CD4-positive, alpha-beta T cell (primary cell): ENCODE data around the gene FOXR1. TPM values are rescaled to one million over a fixed set of nuclear protein-coding genes. Genes with fewer than 3 reads are reported as not detected.
A peak's percentile ranks its signal among the peaks of the same experiment; 100 is the strongest.

ENCODE experiments used
- ATAC-seq: fragments of 200-7000 bp; cut with Tn5 transposase; one replicate; pipeline ENCODE4 v1.10.0; 2022; ENCODE audit warnings: mild to moderate bottlenecking; ENCODE audit not compliant: poor library complexity
- CTCF ChIA-PET: fragments of 350-600 bp; sonication (Branson Sonifier 250); formaldehyde crosslinking; loops from one replicate; lab custom pipeline; 2021; ENCODE audit warnings: antibody characterized with exemption, inconsistent platforms; lab: Charles Lee
- POLR2A ChIA-PET: fragments of 350-600 bp; sonication (Branson Sonifier 250); formaldehyde crosslinking; loops from one replicate; lab custom pipeline; 2021; ENCODE audit warnings: antibody characterized with exemption, inconsistent platforms; lab: Charles Lee
- DNase-seq, 14 experiments: peaks; one replicate each; pipeline ENCODE4 v3.0.0-alpha.2; 2013 to 2020; ENCODE audit warnings: mixed read lengths in 2 of 14
- H3K27ac ChIP-seq, 2 donors: one replicate each; pipeline versions ENCODE4 v1.5.1 to v1.7.0; 2013; ENCODE audit warnings: low read length in 2 of 2, low read depth in 1 of 2, mild to moderate bottlenecking in 1 of 2
- H3K27me3 ChIP-seq, 2 experiments: 1 replicate in 1 of 2; 2 replicates in 1 of 2; pipeline versions ENCODE4 v1.6.1 to v1.7.0; 2013; ENCODE audit warnings: low read length in 2 of 2, control low read depth in 1 of 2, mild to moderate bottlenecking in 1 of 2, moderate library complexity in 1 of 2; ENCODE audit not compliant: insufficient read depth in 2 of 2, control insufficient read depth in 1 of 2
- H3K36me3 ChIP-seq: one replicate; pipeline ENCODE4 v1.6.1; 2013; ENCODE audit warnings: low read length, control low read depth; ENCODE audit not compliant: insufficient read depth
- H3K4me1 ChIP-seq: one replicate; pipeline ENCODE4 v1.6.1; 2013; ENCODE audit warnings: low read length, control low read depth; ENCODE audit not compliant: insufficient read depth
- H3K4me3 ChIP-seq: one replicate; pipeline ENCODE4 v1.5.1; 2013; ENCODE audit warnings: mild to moderate bottlenecking, low read length, moderate library complexity
- H3K9me3 ChIP-seq, 2 experiments: 1 replicate in 1 of 2; 2 replicates in 1 of 2; pipeline versions ENCODE4 v1.6.1 to v1.7.0; 2013; ENCODE audit warnings: low read length in 2 of 2, mild to moderate bottlenecking in 2 of 2, control low read depth in 1 of 2, moderate library complexity in 1 of 2; ENCODE audit not compliant: control insufficient read depth in 1 of 2, insufficient read depth in 1 of 2
- H3K27ac Mint-ChIP-seq: one replicate; pipeline ENCODE4 v1.8.0; 2020; ENCODE audit warnings: mixed read lengths
- H3K27me3 Mint-ChIP-seq: one replicate; pipeline ENCODE4 v1.8.0; 2021; ENCODE audit warnings: mixed read lengths
- H3K36me3 Mint-ChIP-seq: one replicate; pipeline ENCODE4 v1.8.0; 2021; ENCODE audit warnings: low read depth, mixed read lengths
- H3K4me1 Mint-ChIP-seq: one replicate; pipeline ENCODE4 v1.8.0; 2021; ENCODE audit warnings: low read depth, mixed read lengths
- H3K4me3 Mint-ChIP-seq: one replicate; pipeline ENCODE4 v1.8.0; 2020; ENCODE audit warnings: mild to moderate bottlenecking, mixed read lengths
- H3K9me3 Mint-ChIP-seq: one replicate; pipeline ENCODE4 v1.8.0; 2020; ENCODE audit warnings: mixed read lengths
- intact Hi-C, 2 experiments: fragments of 100-400 bp; cut with DNase I in 1 of 2; cut with micrococcal nuclease in 1 of 2; formaldehyde crosslinking; loops; one replicate each; pipeline versions ENCODE4 v1.15.1 to v1.9.0; 2023 to 2025; cut with DNase I, micrococcal nuclease
- total RNA-seq, 174 experiments: library from RNA in 2 of 174; stranded (reverse) in 2 of 174; gene quantifications; one replicate each; pipeline ENCODE4 v1.2.3 and lab custom pipeline; 2021 to 2026
- TF ChIP-seq, protein P1 (sequence below): fragments of 200-600 bp; IDR thresholded peaks from one replicate; pipeline ENCODE4 v1.8.0; 2022; ENCODE audit warnings: antibody characterized with exemption, mild to moderate bottlenecking

Gene FOXR1
- total RNA-seq, 2 experiments from 2014 or later: not detected

DNA sequence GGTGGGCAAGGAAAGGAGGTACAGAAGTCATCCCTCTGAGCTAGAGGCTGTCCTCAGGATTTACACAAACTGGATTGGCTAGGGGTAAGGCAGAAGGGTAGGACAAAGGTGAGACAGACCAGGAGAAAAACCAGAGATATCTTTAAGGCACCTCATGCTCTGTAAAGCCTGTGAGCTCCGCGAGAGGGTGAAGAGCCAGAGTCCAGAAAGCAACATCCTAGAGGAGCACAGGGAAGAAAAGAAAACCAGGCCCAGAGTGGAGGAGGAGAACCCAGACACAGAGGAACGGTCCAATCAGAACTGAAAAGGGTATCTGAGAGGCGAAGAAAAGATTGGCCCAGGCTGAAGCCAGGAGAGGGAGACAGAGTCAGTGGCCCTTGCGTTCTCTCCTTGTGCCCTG is 54.0 kb downstream of the FOXR1 start:
- H3K27ac ChIP-seq: no peak overlapping the region
- no peaks in the 10 kb centered on the region for H3K27me3 ChIP-seq
- H3K4me1 Mint-ChIP-seq: peaks cover 48% of the 10 kb centered on the region
- no peaks in the 10 kb centered on the region for H3K9me3 ChIP-seq
- TF ChIP-seq, protein P1, sequence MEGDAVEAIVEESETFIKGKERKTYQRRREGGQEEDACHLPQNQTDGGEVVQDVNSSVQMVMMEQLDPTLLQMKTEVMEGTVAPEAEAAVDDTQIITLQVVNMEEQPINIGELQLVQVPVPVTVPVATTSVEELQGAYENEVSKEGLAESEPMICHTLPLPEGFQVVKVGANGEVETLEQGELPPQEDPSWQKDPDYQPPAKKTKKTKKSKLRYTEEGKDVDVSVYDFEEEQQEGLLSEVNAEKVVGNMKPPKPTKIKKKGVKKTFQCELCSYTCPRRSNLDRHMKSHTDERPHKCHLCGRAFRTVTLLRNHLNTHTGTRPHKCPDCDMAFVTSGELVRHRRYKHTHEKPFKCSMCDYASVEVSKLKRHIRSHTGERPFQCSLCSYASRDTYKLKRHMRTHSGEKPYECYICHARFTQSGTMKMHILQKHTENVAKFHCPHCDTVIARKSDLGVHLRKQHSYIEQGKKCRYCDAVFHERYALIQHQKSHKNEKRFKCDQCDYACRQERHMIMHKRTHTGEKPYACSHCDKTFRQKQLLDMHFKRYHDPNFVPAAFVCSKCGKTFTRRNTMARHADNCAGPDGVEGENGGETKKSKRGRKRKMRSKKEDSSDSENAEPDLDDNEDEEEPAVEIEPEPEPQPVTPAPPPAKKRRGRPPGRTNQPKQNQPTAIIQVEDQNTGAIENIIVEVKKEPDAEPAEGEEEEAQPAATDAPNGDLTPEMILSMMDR: no peak
- intact Hi-C loops: no loop called here
- H3K4me1 ChIP-seq: peaks cover 49% of the 10 kb centered on the region
- DNase-seq (no peak), ATAC-seq (no peak)
- POLR2A ChIA-PET: interaction anchor here (0.8 to 1.2 kb wide), 2 partner anchors 31 to 79 kb away, joined by 3 read pairs; partner anchors contain the start of gene HYOU1
- H3K9me3 Mint-ChIP-seq: no peaks in the 10 kb centered on the region
- peak overlapping the region; percentile 30 for H3K4me3 Mint-ChIP-seq
- no peak overlapping the region for H3K4me3 ChIP-seq
- H3K36me3 Mint-ChIP-seq: peaks cover 50% of the 10 kb centered on the region
- peaks cover 63% of the 10 kb centered on the region for H3K36me3 ChIP-seq
- CTCF ChIA-PET: no interaction called here
- H3K27me3 Mint-ChIP-seq: no peaks in the 10 kb centered on the region
- peak overlapping the region; percentile 67 for H3K27ac Mint-ChIP-seq

DNA sequence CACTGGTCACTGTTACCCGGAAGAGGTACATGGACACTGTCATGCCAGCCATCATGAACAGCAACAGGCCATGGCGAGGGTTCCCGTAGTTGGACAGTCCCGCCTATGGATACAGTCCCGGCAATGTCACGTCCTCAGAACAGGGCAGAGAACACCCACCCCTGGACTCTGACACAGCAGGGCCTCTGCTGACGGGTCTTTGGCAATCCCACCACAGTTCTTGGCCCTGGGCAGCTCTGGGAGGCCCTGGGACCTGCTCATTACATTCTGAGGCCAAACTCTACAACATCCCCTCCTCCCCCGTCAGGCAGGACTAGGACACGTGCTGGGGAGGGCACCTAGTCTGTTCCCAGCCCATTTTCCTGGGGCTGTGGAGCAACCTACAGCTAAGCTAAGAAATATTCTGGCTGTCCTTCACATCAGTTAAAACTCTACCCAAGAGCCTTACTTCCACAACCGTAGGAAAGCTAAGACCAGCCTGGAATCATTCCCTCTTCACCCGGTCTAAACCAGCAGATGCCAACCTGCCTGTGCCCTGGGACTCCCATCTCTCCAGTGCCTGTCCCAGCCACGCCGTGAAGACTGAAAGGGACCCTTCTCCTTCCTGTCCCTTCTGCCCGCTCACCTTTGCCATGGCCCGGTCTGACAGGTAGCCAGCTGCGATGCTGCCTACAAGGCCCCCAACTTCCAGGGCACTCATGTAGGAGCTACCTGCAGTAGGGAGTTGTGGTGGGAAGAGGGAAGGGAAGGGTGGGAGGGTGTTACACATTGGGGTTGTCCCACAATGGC is 54.6 kb downstream of the FOXR1 start:
- H3K4me3 Mint-ChIP-seq: no peak overlapping the region
- CTCF ChIA-PET: no interaction called here
- H3K4me1 ChIP-seq: peaks cover 46% of the 10 kb centered on the region
- TF ChIP-seq, protein P1: no peak
- H3K27me3 ChIP-seq: no peaks in the 10 kb centered on the region
- H3K27me3 Mint-ChIP-seq: no peaks in the 10 kb centered on the region
- H3K27ac Mint-ChIP-seq: no peak overlapping the region
- peaks cover 49% of the 10 kb centered on the region for H3K36me3 Mint-ChIP-seq
- no peak overlapping the region for H3K4me3 ChIP-seq
- ATAC-seq: no peak
- no peaks in the 10 kb centered on the region for H3K9me3 ChIP-seq
- DNase-seq: no peak
- H3K27ac ChIP-seq: no peak overlapping the region
- H3K4me1 Mint-ChIP-seq: peaks cover 47% of the 10 kb centered on the region
- H3K9me3 Mint-ChIP-seq: no peaks in the 10 kb centered on the region
- intact Hi-C loops: no loop called here
- peaks cover 62% of the 10 kb centered on the region for H3K36me3 ChIP-seq
- POLR2A ChIA-PET: interaction anchor here (5.8 kb wide), 1 partner anchor 6 kb away, joined by 94 read pairs; the partner anchor contains the start of genes RPS25 and TRAPPC4

DNA sequence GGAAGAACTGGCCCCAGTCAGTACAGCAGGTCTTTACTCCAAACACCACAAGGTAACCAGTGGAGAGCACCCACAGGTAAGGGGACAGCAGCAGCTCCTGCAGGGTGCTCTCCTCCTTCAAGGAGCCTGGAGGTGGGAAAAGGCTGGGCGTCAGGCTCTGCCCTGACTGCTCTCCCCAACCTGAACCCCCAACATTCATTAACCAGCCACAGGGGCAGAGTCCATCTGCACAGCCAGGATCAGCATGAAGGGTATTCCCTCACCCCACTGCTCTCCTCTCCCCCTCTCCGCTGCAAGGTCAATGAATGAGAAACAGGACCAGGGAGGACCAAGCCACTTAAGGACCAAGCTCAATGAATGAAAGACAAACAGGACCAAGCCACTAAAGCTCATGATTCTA is 55.4 kb downstream of the FOXR1 start:
- Mint-ChIP-seq H3K9me3 (no peaks in the 10 kb centered on the region), H3K36me3 (peaks cover 41% of the 10 kb centered on the region), H3K4me3 (peak overlapping the region; percentile 54), H3K27me3 (no peaks in the 10 kb centered on the region), H3K4me1 (peaks cover 44% of the 10 kb centered on the region), H3K27ac (no peak overlapping the region)
- Histone ChIP-seq H3K4me1 (peaks cover 38% of the 10 kb centered on the region), H3K9me3 (no peaks in the 10 kb centered on the region), H3K27me3 (no peaks in the 10 kb centered on the region), H3K4me3 (no peak overlapping the region), H3K36me3 (peaks cover 54% of the 10 kb centered on the region), H3K27ac (no peak overlapping the region)
- TF ChIP-seq, protein P1: no peak
- ChIA-PET POLR2A (interaction anchor here (1.0 to 5.8 kb wide), 2 partner anchors 7 to 41 kb away, joined by 4 to 94 read pairs; partner anchors contain the start of genes RPS25, TRAPPC4 and VPS11), CTCF (no interaction called here)
- no peak for DNase-seq
- ATAC-seq: no peak
- intact Hi-C loops: no loop called here
